GM20431 (cell line): Measurements from ENCODE around the gene ARRDC4.

Experiments
- in situ Hi-C: fragments of 300-500 bp; cut with MseI, MboI; formaldehyde crosslinking; loops from one replicate; pipeline ENCODE4 v1.15.0; 2020; ENCODE audit warnings: low sequenced_read_pairs; ENCODE audit not compliant: unreplicated experiment

ARRDC4 gene, protein sequence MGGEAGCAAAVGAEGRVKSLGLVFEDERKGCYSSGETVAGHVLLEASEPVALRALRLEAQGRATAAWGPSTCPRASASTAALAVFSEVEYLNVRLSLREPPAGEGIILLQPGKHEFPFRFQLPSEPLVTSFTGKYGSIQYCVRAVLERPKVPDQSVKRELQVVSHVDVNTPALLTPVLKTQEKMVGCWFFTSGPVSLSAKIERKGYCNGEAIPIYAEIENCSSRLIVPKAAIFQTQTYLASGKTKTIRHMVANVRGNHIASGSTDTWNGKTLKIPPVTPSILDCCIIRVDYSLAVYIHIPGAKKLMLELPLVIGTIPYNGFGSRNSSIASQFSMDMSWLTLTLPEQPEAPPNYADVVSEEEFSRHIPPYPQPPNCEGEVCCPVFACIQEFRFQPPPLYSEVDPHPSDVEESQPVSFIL

DNA sequence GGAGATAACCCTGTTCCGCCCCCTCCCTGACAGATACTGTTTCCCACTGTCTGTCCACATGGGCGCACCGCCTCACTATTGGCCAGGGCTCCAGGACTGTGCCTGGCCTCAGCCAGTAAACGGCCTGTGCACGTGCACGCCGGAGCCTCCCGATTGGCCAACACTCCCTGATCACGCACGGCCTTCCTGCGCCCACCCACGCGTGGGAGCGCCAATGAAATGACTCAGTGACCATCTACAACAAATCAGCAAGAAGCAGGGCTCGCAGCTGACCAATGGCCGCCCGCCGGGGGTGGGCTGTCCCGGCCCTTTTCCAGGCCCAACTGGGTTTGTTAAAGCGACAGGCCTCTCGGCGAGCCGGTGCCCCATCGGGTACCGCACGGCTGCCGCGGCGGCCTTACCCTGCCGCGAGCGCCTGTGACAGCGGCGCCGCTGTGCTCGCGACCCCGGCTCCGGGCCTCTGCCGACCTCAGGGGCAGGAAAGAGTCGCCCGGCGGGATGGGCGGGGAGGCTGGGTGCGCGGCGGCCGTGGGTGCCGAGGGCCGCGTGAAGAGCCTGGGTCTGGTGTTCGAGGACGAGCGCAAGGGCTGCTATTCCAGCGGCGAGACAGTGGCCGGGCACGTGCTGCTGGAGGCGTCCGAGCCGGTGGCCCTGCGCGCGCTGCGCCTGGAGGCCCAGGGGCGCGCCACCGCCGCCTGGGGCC, at the start of gene ARRDC4:
TSS of gene ARRDC4 (plus strand) at position 340 of the 703 bp plus-strand sequence. CDS start at position 499, 159 bp downstream.
- in situ Hi-C loops, result no loop called here

GRCh38 chr15:97914711-97915110, 45.8 kb upstream of the ARRDC4 start:
- in situ Hi-C loops, result no loop called here

DNA sequence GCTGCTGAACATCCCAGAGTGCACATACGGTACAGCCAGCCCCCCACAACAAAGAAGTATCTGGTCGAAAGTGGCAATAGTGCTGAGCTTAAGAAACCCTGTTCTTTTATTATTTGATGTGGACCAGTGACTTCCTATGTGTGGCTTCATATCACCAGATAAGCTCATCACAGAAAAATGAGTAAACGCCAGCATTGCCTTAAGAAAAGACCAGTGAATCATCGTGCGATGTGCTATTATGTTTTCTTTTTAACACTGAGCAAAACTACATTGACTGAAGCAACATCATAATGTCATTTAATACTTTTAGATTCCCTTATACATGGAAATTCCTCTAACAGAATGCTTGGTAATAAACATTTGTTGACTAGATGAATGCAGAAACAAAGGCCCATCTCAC, 45.2 kb upstream of the ARRDC4 start:
- in situ Hi-C loops, result no loop called here

- in situ Hi-C loops, result no loop called here
These were observed 39.1 kb upstream of the ARRDC4 start for GRCh38 chr15:97921296-97921865.

GRCh38 chr15:97929456-97930229, 30.9 kb upstream of the ARRDC4 start:
- in situ Hi-C loops, result no loop called here

DNA sequence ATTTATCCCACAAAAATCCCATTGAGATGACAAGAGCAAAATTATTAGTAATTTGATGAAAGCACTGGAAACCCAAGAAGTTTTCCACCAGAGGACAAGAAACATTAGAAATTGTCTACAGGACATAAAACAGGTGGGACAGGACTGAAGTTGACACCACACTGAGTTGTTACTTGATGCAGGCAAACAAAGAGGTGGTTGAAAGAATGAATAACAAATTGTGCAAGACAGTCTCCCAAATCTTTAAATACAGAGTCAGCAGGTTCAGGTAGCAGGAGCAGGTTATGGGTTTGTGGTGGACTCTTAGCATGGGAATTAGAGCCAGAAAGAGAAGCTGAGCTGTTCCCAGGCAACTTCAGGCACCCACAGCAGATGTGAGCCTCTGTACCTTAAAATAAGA, 30.3 kb upstream of the ARRDC4 start:
- in situ Hi-C loops, result no loop called here

GRCh38 chr15:97931314-97931713, 29.2 kb upstream of the ARRDC4 start:
- in situ Hi-C loops, result no loop called here

GRCh38 chr15:97933589-97933988, 26.9 kb upstream of the ARRDC4 start:
- in situ Hi-C loops, result no loop called here

DNA sequence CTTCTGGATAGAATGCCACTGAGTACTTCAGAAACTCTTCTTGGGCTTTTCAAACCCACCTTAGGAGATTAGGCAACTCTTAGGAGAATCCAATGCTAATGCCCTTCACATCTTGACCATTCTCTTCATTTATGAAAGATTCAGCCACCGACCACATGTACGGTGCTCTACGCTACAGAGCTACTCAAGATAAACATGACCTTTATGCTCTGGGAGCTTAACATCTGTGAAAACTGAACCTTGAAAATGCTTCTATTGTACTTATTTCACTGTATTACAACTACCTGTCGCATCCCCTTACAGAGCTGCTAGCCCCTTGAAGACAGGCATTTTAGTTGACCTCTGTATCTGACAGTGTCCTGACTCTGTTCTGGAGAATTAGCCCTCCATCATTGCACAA, 19.5 kb upstream of the ARRDC4 start:
- in situ Hi-C loops, result no loop called here

GRCh38 chr15:97941572-97941971, 18.9 kb upstream of the ARRDC4 start:
- in situ Hi-C loops, result no loop called here

DNA sequence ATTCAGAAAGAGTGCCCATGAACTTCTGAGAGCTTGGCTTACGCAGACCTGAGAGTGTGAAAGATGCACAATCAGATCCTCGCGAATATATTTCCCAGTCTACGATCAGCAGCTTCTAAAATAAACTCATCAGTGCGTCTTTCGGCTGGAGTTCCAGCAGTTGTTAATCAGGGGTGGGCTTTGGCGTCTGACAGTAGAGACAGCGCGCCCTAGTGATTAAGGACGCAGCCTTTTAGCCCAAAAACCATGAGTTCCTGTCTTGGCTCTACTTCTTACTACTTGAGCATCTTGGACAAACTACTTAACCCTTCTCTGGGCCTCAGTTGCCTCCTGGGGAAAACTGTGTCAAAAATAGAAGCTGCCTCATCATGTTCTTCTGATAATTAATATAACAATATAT, 15.8 kb upstream of the ARRDC4 start:
- in situ Hi-C loops, result no loop called here

- in situ Hi-C loops, result no loop called here
These were observed 12.8 kb upstream of the ARRDC4 start for GRCh38 chr15:97947465-97948260.

- in situ Hi-C loops, result no loop called here
These were observed 7.2 kb upstream of the ARRDC4 start for GRCh38 chr15:97953254-97953653.

- in situ Hi-C loops, result no loop called here
These were observed 6.8 kb upstream of the ARRDC4 start for GRCh38 chr15:97953748-97954147.

DNA sequence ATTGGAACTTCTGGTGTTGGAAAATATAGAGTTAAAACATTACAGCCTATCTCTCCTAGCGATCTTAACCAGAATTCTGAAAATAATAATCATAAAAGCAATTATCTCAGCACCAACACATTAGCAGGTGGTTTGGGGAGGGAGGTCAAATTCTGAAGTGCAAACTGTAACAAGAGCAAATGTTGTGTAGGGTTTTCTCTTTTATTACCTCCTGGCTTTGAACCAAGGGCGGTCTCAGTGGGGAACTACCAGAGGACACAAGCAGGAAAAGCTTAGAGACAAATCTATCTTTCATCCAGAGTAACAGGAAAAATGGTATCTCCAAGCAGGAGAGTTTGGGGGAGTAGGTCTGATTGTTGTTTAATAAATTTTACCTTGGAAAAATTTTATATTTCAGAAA, 5.5 kb upstream of the ARRDC4 start:
- in situ Hi-C loops, result no loop called here

DNA sequence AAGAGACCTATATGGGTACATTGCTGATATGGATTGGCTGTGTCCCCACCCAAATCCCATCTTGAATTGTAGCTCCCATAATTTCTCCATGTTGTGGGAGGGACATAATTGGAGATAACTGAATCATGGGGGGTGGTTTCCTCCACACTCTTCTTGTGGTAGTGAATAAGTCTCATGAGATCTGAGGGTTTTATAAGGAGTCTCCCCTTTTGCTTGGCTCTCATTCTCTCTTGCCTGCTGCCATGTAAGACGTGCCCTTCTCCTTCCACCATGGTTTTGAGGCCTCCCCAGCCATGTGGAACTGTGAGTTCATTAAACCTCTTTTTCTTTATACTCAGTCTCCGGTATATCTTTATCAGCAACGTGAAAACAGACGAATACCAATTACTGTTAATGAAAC, 5.0 kb upstream of the ARRDC4 start:
- in situ Hi-C loops, result no loop called here

DNA sequence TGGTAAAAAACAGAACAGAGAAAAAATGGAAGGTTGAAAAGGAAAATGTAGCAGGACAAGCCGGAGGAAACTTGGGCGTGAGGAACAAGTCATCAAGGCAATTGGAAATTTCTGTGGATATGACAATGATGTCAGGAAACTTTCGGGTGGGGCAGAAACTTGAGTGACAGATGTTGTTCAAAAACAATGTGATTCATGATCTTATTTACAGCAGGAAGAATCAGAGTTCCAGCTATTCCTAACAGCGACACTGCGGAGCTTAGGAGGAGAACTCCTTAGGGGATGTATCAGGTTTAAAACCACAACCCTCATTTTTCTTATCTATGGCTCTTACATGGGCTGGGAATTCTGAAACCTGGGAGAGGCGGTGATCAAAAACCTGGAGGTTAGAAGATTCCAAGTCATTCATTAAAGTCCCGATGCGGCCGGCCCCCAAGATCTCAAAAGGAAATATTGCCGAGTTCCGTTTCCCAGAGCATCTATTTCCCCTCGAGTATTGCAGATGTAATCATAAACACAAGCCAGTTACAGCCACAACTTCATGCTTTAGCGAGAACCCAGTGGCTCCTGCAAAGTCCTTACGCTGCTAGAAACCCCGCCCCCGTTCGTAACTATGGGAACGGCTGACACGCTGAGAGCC, 659 bp upstream of the ARRDC4 start:
- in situ Hi-C loops, result no loop called here

DNA sequence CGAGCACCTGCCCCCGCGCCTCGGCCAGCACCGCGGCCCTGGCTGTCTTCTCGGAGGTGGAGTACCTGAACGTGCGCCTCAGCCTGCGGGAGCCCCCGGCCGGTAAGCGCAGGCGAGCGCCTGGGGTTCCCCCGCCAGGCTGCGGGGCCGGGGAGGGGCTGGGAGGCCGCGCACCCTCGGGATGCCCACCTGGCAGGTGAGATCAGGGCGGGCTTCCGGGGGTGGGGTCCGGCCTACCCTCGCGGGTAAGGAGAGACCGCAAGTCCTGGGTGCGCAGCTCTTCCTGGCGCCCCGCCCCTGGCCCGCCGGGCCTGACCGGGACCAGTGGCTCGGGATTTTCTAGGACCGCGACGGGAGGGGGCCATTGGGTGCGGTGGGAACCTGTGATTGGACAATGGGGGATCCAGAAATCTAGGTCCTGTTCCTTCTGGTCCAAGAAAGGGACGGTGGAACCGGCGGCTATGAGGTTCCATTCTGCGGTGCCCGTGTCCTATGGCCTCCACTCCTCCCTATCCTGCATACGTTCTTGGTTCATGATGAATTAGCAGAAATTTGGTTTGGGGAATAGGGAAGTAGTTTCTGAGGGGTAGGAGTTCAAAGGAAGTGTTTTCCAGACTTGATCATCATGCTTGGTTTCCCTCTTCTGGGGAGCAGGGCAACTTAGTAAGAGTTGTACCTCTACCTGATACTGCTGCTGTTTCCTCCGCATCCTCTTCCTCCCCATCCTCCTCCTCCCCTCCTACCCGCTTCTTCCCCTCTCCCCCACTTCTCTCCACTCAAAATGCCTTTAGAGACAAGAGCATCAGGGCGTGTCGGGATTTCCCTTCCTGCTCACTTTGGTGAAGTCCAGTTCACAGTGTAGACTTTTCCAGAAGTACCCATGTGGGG, 808 bp downstream of the ARRDC4 start:
- in situ Hi-C loops, result no loop called here
